ENCODE measurements around the gene VPS37D. TPM values are rescaled to one million over a fixed set of nuclear protein-coding genes. Genes with fewer than 3 reads are reported as not detected.
"Not testable (repeated sequence)": the region's sequence is repeated elsewhere in the genome, so short reads cannot be mapped to it uniquely, and the experiment has no call there.

The VPS37D gene
- total RNA-seq, 1 donor from 2014 or later, result 0.27 TPM

GRCh38 chr7:73645643-73646174, 21.9 kb upstream of the VPS37D start:
- intact Hi-C loops (cut with micrococcal nuclease), result no loop called here

DNA sequence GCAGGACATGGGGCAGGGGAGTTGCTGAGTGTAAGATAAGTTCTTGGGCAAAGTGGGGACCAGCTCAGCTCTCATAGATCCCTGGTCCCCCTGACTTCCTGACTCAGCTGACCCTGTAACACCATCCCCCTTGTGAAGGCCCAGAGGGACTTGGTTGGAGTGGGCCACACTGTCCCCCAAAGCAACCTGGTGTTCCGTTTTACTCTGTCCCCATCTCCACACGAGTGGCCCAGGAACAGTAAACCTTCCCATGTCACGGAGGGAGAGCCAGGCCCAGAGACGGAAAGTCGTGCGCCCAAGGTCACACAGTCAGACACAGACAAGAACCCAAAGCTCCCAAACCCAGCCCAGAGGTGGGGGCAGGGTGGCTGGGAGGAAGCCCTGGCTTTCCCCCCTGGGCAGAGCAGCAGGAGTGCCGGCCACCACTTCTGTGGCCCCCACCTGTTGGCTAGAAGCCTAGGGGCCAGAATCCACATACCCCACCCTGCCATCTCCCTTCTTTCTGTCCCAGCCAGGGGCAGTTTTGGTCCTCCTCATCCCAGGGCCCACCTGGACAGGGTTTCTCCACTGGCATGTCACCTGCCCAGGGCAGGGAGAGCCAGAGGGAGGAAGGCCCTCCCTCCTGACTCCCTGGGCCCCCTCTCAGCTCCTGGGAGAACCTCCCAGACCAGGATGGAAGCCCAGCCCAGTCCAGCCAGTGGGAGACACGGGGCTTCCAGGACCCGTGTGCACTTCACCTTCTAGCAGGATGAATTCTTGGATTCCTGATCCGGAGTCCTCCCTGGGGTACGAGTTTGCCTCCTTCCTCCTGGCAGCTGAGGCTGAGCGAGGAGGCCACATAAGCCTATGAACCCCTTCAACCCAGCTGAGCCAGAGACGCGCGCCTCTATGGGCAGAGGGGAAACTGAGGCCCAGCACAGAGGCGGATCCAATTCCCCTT, 20.6 kb upstream of the VPS37D start:
- intact Hi-C loops (cut with micrococcal nuclease), result no loop called here

DNA sequence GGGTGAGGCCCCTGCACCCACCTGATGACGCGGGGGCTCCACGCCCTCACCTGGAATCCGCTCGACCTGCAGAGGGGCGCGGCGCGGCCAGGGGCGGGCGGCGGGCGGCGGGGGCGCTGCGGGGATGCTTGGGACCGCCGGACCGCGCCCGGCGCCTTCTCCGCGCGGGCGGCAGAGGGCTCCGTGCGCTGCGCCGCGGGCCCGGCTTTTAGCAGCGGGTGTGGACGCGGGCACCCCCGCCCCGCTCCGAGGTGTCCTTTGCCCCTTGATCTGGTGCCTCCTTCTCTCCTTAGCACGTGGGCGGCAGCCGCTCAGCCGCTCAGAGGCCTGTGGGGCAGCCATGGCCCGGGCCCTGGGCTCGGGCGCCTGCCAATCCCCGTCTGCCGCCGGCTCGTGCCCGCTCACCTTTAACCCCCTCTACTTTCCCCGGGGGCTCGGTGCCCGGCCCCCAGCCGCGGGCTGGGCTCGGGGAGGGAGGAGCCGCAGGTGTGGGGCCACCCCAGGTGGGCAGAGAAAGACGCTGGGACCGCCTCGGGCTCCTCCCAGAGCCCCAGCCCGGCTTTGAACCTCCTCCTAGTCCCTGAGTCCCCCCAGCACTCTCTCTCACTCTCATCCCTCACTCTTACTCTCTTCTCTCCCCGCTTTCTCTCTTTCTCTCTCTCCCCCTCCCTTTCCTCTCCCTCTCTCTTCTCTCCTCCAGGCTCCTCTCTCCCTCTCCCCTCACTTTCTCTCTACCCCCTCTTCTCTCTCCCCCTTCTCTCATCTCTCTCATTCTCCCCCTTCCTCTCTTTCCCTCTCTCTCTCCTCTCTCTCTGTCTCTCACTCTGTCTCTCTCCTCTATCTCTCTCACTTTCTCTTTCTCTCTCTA, 19.7 kb upstream of the VPS37D start:
- intact Hi-C loops (cut with micrococcal nuclease), result no loop called here

DNA sequence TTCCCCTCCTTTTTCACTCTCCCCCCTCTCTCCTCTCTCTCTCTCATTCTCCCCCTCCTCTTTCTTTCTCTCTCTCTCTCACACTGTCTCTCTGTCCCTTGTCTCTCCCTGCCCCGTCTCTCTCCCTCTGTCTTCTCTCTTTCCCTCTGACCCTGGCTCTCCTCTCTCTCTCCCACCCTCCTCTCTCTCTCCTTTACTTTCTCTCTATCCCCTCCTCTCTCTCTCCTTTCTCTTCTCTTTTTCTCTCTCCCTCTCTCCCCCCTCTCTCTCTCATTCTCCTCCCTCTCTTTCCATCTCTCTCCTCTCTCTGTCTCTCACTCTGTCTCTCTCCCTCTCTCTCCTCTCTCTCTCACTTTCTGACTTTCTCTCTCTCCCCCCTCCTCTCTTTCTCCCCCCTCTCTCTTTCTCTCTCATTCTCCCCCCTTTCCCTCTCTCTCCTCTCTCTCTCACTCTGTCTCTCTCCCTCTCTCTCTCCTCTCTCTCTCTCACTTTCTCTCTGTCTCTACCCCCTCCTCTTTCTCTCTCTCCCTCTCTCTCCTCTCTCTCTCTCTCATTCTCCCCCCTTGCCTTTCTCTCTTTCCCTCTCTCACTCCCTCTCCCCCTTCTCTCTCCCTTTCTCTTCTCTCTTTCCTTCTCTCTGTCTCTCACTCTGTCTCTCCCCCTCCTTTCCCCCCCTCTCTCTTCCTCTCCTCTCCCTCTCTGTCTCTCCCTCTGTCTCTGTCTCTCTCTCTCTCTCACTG, 18.9 kb upstream of the VPS37D start:
- intact Hi-C loops (cut with micrococcal nuclease), result no loop called here

DNA sequence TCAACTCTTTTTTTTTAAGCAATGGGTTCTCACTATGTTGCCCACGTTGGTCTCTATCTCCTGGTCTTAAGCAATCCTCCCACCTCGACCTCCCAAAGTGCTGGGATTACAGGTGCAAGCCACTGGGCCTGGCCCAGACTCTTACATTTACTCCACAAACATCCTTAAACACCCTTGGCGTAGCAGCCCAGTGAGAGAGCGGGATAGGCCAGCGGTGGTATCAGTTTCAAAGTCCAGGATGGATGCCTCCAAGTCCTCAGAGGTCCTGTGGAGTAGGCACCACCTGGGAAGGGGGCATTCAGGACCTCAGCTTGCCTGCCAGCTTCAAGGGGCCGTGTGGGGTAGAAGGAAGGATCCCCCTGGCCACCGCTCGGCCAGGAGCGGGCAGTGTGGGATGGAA, 18.1 kb upstream of the VPS37D start:
- intact Hi-C loops (cut with micrococcal nuclease), result no loop called here

DNA sequence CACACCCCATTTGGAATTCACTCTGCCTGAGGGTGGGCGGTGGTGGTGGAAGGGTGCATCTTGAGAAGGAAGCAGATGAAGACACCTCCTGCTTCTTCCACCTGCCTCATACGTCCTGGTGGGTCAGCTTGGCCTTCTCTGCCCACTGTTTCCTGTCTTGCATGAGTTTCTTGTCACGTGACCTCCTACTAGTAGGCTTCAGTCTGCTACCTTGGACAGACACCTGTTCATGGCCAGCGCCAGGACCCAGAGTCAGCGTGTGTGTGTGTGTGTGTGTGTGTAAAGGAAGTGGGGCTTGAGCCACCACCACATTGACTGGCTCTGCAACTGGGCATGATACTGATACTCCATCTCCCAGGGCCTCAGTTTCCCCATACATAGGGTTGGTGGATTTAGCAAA, 17.1 kb upstream of the VPS37D start:
- intact Hi-C loops (cut with micrococcal nuclease), result no loop called here

DNA sequence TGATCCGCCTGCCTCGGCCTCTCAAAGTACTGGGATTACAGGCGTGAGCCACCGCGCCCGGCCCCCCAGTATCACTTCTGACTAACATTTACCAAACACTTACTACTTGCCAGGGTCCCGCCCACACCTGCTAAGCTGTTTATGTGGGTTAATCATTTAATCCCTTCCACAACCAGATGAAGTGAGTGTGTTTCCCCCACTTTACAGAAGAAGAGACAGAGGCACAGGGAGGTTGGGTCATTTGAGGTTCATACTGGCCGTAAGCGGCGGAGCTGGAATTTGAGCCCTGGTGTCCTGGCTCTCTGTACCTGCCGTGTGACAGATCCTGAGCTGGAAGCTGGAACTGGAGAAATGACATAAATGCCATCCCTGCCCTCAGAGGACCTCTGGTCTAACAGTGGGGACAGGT, 15.1 kb upstream of the VPS37D start:
- intact Hi-C loops (cut with micrococcal nuclease), result no loop called here

GRCh38 chr7:73655309-73655708, 12.3 kb upstream of the VPS37D start:
- intact Hi-C loops (cut with micrococcal nuclease), result not testable (repeated sequence)

DNA sequence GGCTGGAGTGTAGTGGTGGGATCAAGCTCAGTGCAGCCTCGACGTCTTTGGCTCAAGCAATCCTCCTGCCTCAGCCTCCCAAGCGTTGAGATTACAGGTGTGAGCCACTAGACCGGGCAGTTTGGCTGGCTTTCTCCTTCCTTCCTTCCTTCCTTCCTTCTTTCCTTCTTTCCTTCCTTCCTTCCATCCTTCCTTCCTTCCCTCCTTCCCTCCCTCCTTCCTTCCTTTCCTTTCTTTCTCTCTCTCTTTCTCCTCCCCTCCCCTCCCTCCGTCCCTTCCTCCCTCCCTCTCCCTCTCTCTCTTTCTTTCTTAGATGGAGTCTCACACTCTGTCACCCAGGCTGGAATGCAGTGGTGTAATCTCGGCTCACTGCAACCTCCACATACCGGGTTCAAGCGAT, 7.6 kb upstream of the VPS37D start:
- intact Hi-C loops (cut with micrococcal nuclease), result no loop called here

DNA sequence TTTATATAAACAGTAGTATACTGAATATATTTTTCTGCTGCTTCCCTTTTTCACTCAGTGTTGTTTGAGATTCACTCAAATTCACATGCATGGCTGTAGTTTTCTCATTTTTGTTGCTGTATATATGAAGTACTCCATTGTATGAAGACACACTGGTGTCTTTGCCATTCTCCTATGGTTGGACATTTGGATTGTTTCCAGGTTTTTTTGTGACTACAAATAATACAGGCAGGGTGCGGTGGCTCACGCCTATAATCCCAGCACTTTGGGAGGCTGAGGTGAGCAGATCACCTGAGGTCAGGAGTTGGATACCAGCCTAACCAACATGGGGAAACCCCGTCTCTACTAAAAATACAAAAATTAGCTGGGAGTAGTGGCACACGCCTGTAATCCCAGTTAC, 7.0 kb upstream of the VPS37D start:
- intact Hi-C loops (cut with micrococcal nuclease), result not testable (repeated sequence)

DNA sequence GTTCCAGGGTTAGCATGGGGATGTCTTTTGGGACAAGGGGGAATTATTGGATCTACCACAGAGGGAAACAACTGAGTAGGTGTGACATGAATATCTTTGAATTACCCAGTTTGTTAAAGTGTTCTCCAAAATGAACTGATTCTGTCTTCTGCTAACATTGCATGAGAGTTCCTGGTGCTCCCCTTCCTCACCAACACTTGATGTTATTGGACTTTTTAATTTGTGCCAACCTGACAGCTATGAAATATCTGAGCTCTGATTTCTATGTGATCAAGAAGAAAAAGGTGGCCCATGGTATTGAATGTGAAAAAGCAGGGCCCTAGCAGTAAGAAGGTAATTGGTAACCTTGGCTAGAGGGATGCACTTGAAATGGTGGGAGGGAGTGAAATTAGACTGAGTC, 4.6 kb upstream of the VPS37D start:
- intact Hi-C loops (cut with micrococcal nuclease), result no loop called here

GRCh38 chr7:73668103-73668885, 663 bp downstream of the VPS37D start:
- intact Hi-C loops (cut with micrococcal nuclease), result loop anchor here (5.0 kb wide), 2 partner anchors 146 to 419 kb away; partner anchors contain the start of gene BAZ1B

GRCh38 chr7:73668886-73669230, 1.2 kb downstream of the VPS37D start:
- intact Hi-C loops (cut with micrococcal nuclease), result loop anchor here (5.0 kb wide), 2 partner anchors 147 to 418 kb away; partner anchors contain the start of gene BAZ1B

DNA sequence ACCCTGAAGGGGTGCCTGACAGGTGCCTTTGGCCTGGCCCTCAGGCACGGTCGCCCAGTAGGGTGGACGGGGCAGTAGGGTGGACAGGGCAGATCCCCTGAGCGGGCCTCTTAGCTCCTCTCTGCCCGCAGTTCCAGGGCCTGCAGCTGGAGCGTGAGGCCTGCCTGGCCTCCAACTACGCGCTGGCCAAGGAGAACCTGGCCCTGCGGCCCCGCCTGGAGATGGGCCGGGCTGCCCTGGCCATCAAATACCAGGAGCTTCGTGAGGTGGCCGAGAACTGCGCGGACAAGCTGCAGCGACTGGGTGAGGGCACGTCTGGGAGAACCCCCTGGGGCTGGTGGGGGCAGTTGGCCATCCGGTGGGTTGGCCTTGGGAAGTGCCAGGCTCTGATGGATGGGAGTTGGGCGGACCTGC, 1.7 kb downstream of the VPS37D start:
- intact Hi-C loops (cut with micrococcal nuclease), result loop anchor here (5.0 kb wide), 2 partner anchors 147 to 418 kb away; partner anchors contain the start of gene BAZ1B

DNA sequence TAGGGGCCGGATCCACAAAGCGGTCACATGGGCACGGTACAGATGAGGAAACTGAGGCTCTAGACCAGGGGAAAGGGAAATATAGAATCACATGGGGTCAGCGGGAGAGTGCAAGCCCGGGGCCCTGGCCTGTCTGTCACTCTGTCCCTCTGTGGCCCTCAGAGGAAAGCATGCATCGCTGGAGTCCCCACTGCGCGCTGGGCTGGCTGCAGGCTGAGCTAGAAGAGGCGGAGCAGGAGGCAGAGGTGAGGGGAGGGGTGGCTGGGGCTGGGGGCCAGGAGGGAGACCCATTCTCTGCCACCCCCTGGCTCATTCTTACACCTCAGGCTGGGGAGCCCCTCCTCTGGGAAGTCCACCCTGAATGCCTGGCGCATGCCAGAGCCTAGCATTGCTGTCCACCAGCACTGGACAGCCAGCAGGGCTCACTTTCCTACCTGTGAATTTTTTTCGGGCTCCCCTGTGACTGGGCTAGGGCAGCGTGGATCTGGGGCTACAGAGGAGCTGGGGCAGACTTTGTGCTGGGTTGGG, 2.3 kb downstream of the VPS37D start:
- intact Hi-C loops (cut with micrococcal nuclease), result loop anchor here (5.0 kb wide), 2 partner anchors 148 to 417 kb away; partner anchors contain the start of gene BAZ1B

DNA sequence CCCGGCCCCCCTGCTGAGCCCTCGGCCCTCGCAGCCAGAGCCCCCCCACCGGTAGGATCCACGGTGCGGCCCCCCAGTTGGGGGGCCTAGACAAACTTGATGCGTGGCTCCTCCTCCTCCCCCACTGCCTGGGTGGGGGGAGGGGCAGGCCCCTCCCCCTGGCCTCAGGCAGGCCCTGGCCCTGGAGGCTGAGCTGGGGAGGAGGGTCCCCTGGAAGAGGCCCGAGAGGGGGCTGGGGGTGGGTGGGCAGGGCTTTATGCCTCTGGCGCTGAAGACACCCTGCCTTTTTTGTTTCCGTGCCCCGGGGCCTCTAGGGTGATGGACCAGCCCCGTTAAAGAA, 3.7 kb downstream of the VPS37D start:
- intact Hi-C loops (cut with micrococcal nuclease), result no loop called here

- intact Hi-C loops (cut with micrococcal nuclease), result no loop called here
Measured at GRCh38 chr7:73671857-73672445, 4.3 kb downstream of the VPS37D start.

DNA sequence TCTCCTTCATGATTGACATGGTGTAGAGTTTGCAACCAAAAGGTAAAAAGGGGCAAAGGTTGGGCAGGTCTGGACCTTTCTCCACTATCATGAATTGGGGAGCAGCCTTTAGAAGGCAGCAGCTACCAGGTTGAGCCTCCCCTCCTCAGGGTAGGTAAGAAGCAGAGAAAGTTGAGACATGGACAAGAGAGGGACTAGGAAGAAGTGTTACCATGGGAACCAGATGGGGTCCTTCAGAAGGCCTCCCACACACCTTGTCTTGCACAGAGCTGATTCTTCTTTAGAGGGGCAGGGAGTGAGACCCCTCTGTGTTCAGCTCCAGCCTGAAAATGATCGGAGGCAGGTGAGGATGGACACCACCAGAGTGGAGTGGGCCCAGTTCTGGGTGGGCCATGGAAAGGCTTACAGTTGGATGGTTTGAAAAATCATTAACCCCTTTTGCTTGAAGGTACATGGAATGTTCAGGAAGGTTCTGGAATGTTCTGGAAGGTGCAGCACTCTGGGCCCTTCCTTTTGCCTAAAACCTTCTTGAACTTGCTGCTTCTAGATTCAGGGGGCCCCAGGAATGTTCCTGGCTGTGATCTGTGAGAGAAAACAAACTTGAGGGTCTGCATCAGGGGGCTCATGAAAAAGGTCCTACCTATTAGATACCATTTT, 7.0 kb downstream of the VPS37D start:
- intact Hi-C loops (cut with micrococcal nuclease), result no loop called here

GRCh38 chr7:73676062-73676461, 8.4 kb downstream of the VPS37D start:
- intact Hi-C loops (cut with micrococcal nuclease), result not testable (repeated sequence)
